ENCODE data around the gene SH3TC2. TPM values are rescaled to one million over a fixed set of nuclear protein-coding genes. Genes with fewer than 3 reads are reported as not detected.

Gene SH3TC2
- total RNA-seq, 1 experiment from 2014 or later: 38.8 TPM

DNA sequence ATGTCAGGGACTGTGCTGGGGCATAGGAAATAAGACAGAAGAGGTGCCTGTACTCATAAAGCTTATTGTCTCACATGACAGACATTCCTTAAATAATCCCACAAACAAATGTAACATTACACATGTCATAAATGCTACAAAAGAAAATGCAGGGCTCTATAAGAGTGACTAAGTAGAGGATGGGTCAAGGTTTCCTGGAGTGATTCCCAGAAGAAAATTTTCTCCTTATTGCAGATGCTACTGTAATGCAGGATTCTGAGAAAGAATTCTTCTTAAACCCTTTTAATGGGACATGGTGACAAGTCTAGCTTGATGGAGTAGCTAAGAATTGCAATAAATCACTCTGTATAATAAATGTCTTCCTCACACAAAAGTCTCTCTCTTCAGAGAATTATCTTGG, 55.7 kb downstream of the SH3TC2 start:
- no peak overlapping the region for H3K4me2 ChIP-seq
- DNase-seq: no peak

DNA sequence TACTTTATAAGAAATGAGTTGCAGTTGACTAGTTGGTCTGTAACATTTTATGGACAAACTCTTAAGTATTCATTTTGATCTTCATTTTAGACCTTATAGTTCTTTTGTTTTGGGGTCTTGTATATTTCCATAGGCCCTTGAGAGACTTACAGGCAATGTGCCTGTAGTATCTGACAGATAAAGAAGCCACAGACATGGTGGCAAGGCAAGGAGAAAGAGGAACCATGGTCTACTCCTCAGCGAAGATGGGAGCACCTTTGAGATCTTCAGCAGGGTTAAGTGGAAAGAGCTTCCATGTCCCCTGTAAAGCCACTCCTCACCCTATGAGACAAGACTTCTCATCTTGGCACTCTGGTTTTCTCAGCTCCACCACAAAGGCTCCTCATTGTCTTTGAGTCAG, 56.4 kb downstream of the SH3TC2 start:
- H3F3A ChIP-seq (ENCODE audit: insufficient read depth, low read depth): peaks cover 59% of the 10 kb centered on the region
- H3K9me3 ChIP-seq (ENCODE audit: insufficient read depth, low read depth): no peaks in the 10 kb centered on the region
- POLR2A ChIA-PET (ENCODE audit: unreplicated experiment): no interaction called here
- H3K4me2 ChIP-seq: no peak overlapping the region
- TF ChIP-seq, protein P1, sequence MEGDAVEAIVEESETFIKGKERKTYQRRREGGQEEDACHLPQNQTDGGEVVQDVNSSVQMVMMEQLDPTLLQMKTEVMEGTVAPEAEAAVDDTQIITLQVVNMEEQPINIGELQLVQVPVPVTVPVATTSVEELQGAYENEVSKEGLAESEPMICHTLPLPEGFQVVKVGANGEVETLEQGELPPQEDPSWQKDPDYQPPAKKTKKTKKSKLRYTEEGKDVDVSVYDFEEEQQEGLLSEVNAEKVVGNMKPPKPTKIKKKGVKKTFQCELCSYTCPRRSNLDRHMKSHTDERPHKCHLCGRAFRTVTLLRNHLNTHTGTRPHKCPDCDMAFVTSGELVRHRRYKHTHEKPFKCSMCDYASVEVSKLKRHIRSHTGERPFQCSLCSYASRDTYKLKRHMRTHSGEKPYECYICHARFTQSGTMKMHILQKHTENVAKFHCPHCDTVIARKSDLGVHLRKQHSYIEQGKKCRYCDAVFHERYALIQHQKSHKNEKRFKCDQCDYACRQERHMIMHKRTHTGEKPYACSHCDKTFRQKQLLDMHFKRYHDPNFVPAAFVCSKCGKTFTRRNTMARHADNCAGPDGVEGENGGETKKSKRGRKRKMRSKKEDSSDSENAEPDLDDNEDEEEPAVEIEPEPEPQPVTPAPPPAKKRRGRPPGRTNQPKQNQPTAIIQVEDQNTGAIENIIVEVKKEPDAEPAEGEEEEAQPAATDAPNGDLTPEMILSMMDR (conservative IDR thresholded peaks at IDR 0.05): no peak
- no peak for TF ChIP-seq EZH2 (IDR thresholded peaks at IDR 0.05; ENCODE audit: low read depth)
- BruUV-seq (replicated peaks): no TSS peak
- peaks cover 79% of the 10 kb centered on the region for H3K4me1 ChIP-seq (replicated peaks; ENCODE audit: insufficient read depth)
- peaks cover 12% of the 10 kb centered on the region for H3K36me3 ChIP-seq (ENCODE audit: low read depth)
- H2AFZ ChIP-seq: no peak overlapping the region
- no peak overlapping the region for H3K4me3 ChIP-seq
- H3K79me2 ChIP-seq (ENCODE audit: low read depth): no peaks in the 10 kb centered on the region
- H3K27ac ChIP-seq: peak overlapping the region; percentile 95
- CTCF ChIA-PET: interaction anchor here (1.4 kb wide), 1 partner anchor 275 kb away, joined by 3 read pairs; no protein-coding TSS in a partner anchor
- H3K27me3 ChIP-seq (ENCODE audit: insufficient read depth, low read depth): no peaks in the 10 kb centered on the region
- H3K9me2 ChIP-seq (ENCODE audit: insufficient read depth): no peaks in the 10 kb centered on the region
- DNase-seq: no peak
- intact Hi-C loops (cut with micrococcal nuclease; ENCODE audit: unreplicated experiment): no loop called here
- H4K20me1 ChIP-seq (ENCODE audit: insufficient read depth): no peaks in the 10 kb centered on the region

More for the DNA sequence above, 55.7 kb downstream of the SH3TC2 start:
- ChIA-PET POLR2A (ENCODE audit: unreplicated experiment) (no interaction called here), CTCF (interaction anchor here (1.4 kb wide), 1 partner anchor 276 kb away, joined by 3 read pairs; no protein-coding TSS in a partner anchor)
- no peaks in the 10 kb centered on the region; the same call in 1 of the 2 replicates for H3K9me2 ChIP-seq (ENCODE audit: insufficient read depth)
- H3K27ac ChIP-seq: peak overlapping the region; percentile 95
- no peak for TF ChIP-seq EZH2 (IDR thresholded peaks at IDR 0.05; ENCODE audit: low read depth)
- TF ChIP-seq, protein P1 (conservative IDR thresholded peaks at IDR 0.05): no peak
- intact Hi-C loops (cut with micrococcal nuclease; ENCODE audit: unreplicated experiment): no loop called here
- peaks cover 12% of the 10 kb centered on the region for H3K36me3 ChIP-seq (ENCODE audit: low read depth)
- H3K27me3 ChIP-seq (ENCODE audit: insufficient read depth, low read depth): no peaks in the 10 kb centered on the region
- H3K9me3 ChIP-seq (ENCODE audit: insufficient read depth, low read depth): no peaks in the 10 kb centered on the region
- no peak overlapping the region for H3K4me3 ChIP-seq
- peaks cover 59% of the 10 kb centered on the region for H3F3A ChIP-seq (ENCODE audit: insufficient read depth, low read depth)
- H2AFZ ChIP-seq: no peak overlapping the region
- no peaks in the 10 kb centered on the region for H4K20me1 ChIP-seq (ENCODE audit: insufficient read depth)
- H3K79me2 ChIP-seq (ENCODE audit: low read depth): no peaks in the 10 kb centered on the region
- no TSS peak for BruUV-seq (replicated peaks)
- H3K4me1 ChIP-seq (replicated peaks; ENCODE audit: insufficient read depth): peaks cover 82% of the 10 kb centered on the region

DNA sequence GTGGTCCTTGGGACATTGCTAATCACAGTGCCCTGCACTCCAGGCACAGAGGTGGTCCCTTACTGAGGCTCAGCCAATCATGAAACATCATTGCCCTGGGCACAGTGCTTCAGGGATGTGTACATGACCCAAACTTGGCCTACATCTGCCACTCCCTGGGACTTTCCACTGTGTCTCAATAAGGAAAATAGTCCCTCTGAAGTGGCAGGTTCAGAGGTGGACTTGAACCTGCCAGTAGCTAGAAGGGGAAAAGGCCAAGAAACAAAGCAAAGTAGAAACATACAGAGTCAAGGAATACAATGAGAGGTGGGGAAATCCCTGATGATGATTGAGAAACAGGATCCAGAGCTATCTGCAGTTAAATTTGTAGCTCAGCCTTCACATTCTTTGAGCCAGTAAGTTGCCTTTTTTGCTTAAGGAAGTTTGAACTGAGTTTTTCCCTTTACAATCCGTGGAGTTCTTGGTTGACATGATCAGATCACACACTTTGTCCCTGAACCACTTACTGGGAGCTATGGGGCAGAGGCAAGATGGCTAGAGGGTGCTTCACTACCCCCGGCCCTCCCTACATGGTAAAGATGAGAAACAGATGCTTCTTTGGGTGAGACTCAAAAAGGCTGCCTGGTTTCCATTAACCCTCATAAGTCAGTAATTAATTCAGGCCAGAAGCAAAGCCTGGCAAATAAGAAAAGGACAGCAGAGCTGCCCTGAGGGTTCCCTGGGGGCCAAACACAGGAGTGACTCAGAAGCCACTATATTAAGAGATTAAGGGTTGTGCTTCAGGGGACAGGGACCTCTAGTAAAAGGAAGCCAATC, 57.6 kb downstream of the SH3TC2 start:
- Histone ChIP-seq H3K4me3 (no peak overlapping the region), H3K9me3 (ENCODE audit: insufficient read depth, low read depth) (no peaks in the 10 kb centered on the region), H3K79me2 (ENCODE audit: low read depth) (no peaks in the 10 kb centered on the region), H3K4me2 (peak overlapping the region; percentile 50), H4K20me1 (ENCODE audit: insufficient read depth) (no peaks in the 10 kb centered on the region), H2AFZ (no peak overlapping the region), H3K4me1 (replicated peaks; ENCODE audit: insufficient read depth) (peaks cover 80% of the 10 kb centered on the region), H3K9me2 (ENCODE audit: insufficient read depth) (no peaks in the 10 kb centered on the region), H3K27ac (peak overlapping the region; percentile 95), H3K27me3 (ENCODE audit: insufficient read depth, low read depth) (no peaks in the 10 kb centered on the region), H3F3A (ENCODE audit: insufficient read depth, low read depth) (peaks cover 53% of the 10 kb centered on the region), H3K36me3 (ENCODE audit: low read depth) (peaks cover 12% of the 10 kb centered on the region)
- intact Hi-C loops (cut with micrococcal nuclease; ENCODE audit: unreplicated experiment): no loop called here
- ChIA-PET CTCF (interaction anchor here (0.6 kb wide), 3 partner anchors 21 to 279 kb away, joined by 3 to 7 read pairs (median 5); partner anchors contain the start of gene ADRB2), POLR2A (ENCODE audit: unreplicated experiment) (interaction anchor here (0.7 kb wide), 1 partner anchor 48 kb away, joined by 3 read pairs; no protein-coding TSS in a partner anchor)
- DNase-seq: peak in 1 of 2 experiments; percentile 75
- BruUV-seq (replicated peaks): no TSS peak
- TF ChIP-seq, protein P1 (conservative IDR thresholded peaks at IDR 0.05): no peak
- no peak for TF ChIP-seq EZH2 (IDR thresholded peaks at IDR 0.05; ENCODE audit: low read depth)

Measured in PC-9 (cell line).